ENCODE results near the gene KSR2.

The KSR2 gene

GRCh38 chr12:117797202-117797601 is 171.6 kb downstream of the KSR2 start:
- no peak overlapping the region for H3K27ac Mint-ChIP-seq
- H3K36me3 Mint-ChIP-seq (ENCODE audit: low read depth): no peaks in the 10 kb centered on the region
- H3K4me3 Mint-ChIP-seq: no peak overlapping the region
- H3K27me3 Mint-ChIP-seq (ENCODE audit: low read depth, poor library complexity): peaks cover 10% of the 10 kb centered on the region
- no peak for TF ChIP-seq CTCF (IDR thresholded peaks at IDR 0.05)
- no peaks in the 10 kb centered on the region for H3K4me1 Mint-ChIP-seq
- DNase-seq: no peak
- no peaks in the 10 kb centered on the region for H3K9me3 Mint-ChIP-seq

- no peak for DNase-seq
- Mint-ChIP-seq H3K4me3 (no peak overlapping the region), H3K36me3 (ENCODE audit: low read depth) (no peaks in the 10 kb centered on the region), H3K4me1 (peaks cover 5% of the 10 kb centered on the region), H3K9me3 (no peaks in the 10 kb centered on the region), H3K27me3 (ENCODE audit: low read depth, poor library complexity) (peaks cover 17% of the 10 kb centered on the region), H3K27ac (no peak overlapping the region)
- TF ChIP-seq CTCF (IDR thresholded peaks at IDR 0.05): no peak
These were observed 175.8 kb downstream of the KSR2 start for GRCh38 chr12:117792877-117793424.

GRCh38 chr12:117792471-117792870 is 176.3 kb downstream of the KSR2 start:
- no peak for TF ChIP-seq CTCF (IDR thresholded peaks at IDR 0.05)
- no peak overlapping the region for H3K4me3 Mint-ChIP-seq
- no peak for DNase-seq
- H3K9me3 Mint-ChIP-seq: no peaks in the 10 kb centered on the region
- H3K27me3 Mint-ChIP-seq (ENCODE audit: low read depth, poor library complexity): peaks cover 18% of the 10 kb centered on the region
- no peaks in the 10 kb centered on the region for H3K36me3 Mint-ChIP-seq (ENCODE audit: low read depth)
- peaks cover 5% of the 10 kb centered on the region for H3K4me1 Mint-ChIP-seq
- no peak overlapping the region for H3K27ac Mint-ChIP-seq

GRCh38 chr12:117790948-117791347 is 177.8 kb downstream of the KSR2 start:
- Mint-ChIP-seq H3K4me3 (no peak overlapping the region), H3K4me1 (peaks cover 5% of the 10 kb centered on the region)

GRCh38 chr12:117790198-117790597 is 178.6 kb downstream of the KSR2 start:
- H3K27me3 Mint-ChIP-seq (ENCODE audit: low read depth, poor library complexity): peaks cover 16% of the 10 kb centered on the region
- no peak for TF ChIP-seq CTCF (IDR thresholded peaks at IDR 0.05)
- DNase-seq: no peak
- no peaks in the 10 kb centered on the region for H3K9me3 Mint-ChIP-seq
- peaks cover 5% of the 10 kb centered on the region for H3K4me1 Mint-ChIP-seq
- no peaks in the 10 kb centered on the region for H3K36me3 Mint-ChIP-seq (ENCODE audit: low read depth)
- no peak overlapping the region for H3K27ac Mint-ChIP-seq
- no peak overlapping the region for H3K4me3 Mint-ChIP-seq

More at GRCh38 chr12:117790948-117791347, 177.8 kb downstream of the KSR2 start:
- no peak for TF ChIP-seq CTCF (IDR thresholded peaks at IDR 0.05)
- no peak for DNase-seq
- no peaks in the 10 kb centered on the region for H3K36me3 Mint-ChIP-seq (ENCODE audit: low read depth)
- no peak overlapping the region for H3K27ac Mint-ChIP-seq
- H3K27me3 Mint-ChIP-seq (ENCODE audit: low read depth, poor library complexity): peaks cover 16% of the 10 kb centered on the region
- H3K9me3 Mint-ChIP-seq: no peaks in the 10 kb centered on the region

- no peak for TF ChIP-seq CTCF (IDR thresholded peaks at IDR 0.05)
- H3K4me3 Mint-ChIP-seq: no peak overlapping the region
- peaks cover 16% of the 10 kb centered on the region for H3K27me3 Mint-ChIP-seq (ENCODE audit: low read depth, poor library complexity)
- H3K9me3 Mint-ChIP-seq: peaks cover 3% of the 10 kb centered on the region
- H3K27ac Mint-ChIP-seq: no peak overlapping the region
- peaks cover 5% of the 10 kb centered on the region for H3K4me1 Mint-ChIP-seq
- H3K36me3 Mint-ChIP-seq (ENCODE audit: low read depth): no peaks in the 10 kb centered on the region
- no peak for DNase-seq
These were observed 179.4 kb downstream of the KSR2 start for GRCh38 chr12:117789195-117789912.
